Loucy (cell line): ENCODE results near the gene ZNF423.

Experiments used
- CTCF ChIP-seq: fragments of 200-600 bp; sonication (generic); conservative IDR thresholded peaks from 2 replicates; pipeline ENCODE4 v1.5.1; 2014; ENCODE audit warnings: mild to moderate bottlenecking, antibody characterized with exemption, low read length
- EZH2phosphoT487 ChIP-seq: fragments of 200-600 bp; IDR thresholded peaks from 2 replicates; pipeline ENCODE4 v1.6.1; 2018; ENCODE audit warnings: antibody characterized with exemption, mild to moderate bottlenecking, moderate library complexity, borderline replicate concordance

GRCh38 chr16:49697631-49698452 lies 158.1 kb downstream of the ZNF423 start:
- TF ChIP-seq CTCF (no peak), EZH2phosphoT487 (no peak)
